ENCODE results near the gene MIB1. TPM values are rescaled to one million over a fixed set of nuclear protein-coding genes. Genes with fewer than 3 reads are reported as not detected.

MIB1 gene
- total and polyA plus RNA-seq, 9 of the 15 experiments (the other 6 are each of a cell fraction or from before 2014, with no cell fraction given): 7.2 to 43.8 (median 23.2) TPM

- no peaks in the 10 kb centered on the region for H3K9me1 ChIP-seq (ENCODE audit: control insufficient read depth, insufficient read depth, low read length)
- H2AFZ ChIP-seq (ENCODE audit: low read depth, low read length): no peak overlapping the region
- no peak overlapping the region for H3K9ac ChIP-seq (ENCODE audit: insufficient read depth in 1 of 2, low read depth in 2 of 2, low read length in 2 of 2)
- ChIA-PET CTCF (ENCODE audit: low intra/inter-chr PET ratio) (no interaction called here), POLR2A (no interaction called here)
- ATAC-seq (no peak), DNase-seq (ENCODE audit: extremely low read depth in 1 of 4, low spot score in 3 of 4) (no peak), FAIRE-seq (no peak)
- peaks cover 8 to 11% of the 10 kb centered on the region in 2 experiments; a peak in 3 of 5 replicates for H3K4me1 ChIP-seq (replicated peaks in 1 of 2; ENCODE audit: control insufficient read depth in 2 of 2, insufficient read depth in 2 of 2, low read length in 2 of 2)
- BruUV-seq (replicated peaks): no TSS peak
- no peaks in the 10 kb centered on the region for H4K20me1 ChIP-seq (replicated peaks; ENCODE audit: control insufficient read depth, insufficient read depth, low read length)
- no peak overlapping the region for H3K27ac ChIP-seq (ENCODE audit: extremely low read depth, low read depth, low read length)
- in situ Hi-C loops (cut with MboI) (no loop called here), intact Hi-C loops (cut with micrococcal nuclease) (no loop called here)
- TF ChIP-seq MEF2A (IDR thresholded peaks at IDR 0.05; ENCODE audit: control insufficient read depth, low read depth, low read length) (no peak), ZNF280B (CRISPR knock-in tag; IDR thresholded peaks at IDR 0.05) (no peak), MAX (CRISPR knock-in tag; IDR thresholded peaks at IDR 0.05) (no peak), SIX5 (IDR thresholded peaks at IDR 0.05; ENCODE audit: borderline replicate concordance in 1 of 2, insufficient read depth in 1 of 2, low read depth in 1 of 2, low read length in 2 of 2) (no peak), ILK (tag; IDR thresholded peaks at IDR 0.05; ENCODE audit: borderline replicate concordance, low read depth) (no peak), KLF13 (tag; IDR thresholded peaks at IDR 0.05; ENCODE audit: borderline replicate concordance, low read depth) (no peak), ZNF12 (CRISPR knock-in tag; IDR thresholded peaks at IDR 0.05) (no peak), MEIS2 (IDR thresholded peaks at IDR 0.05; ENCODE audit: partially characterized antibody) (no peak), HSF4 (CRISPR knock-in tag; IDR thresholded peaks at IDR 0.05; ENCODE audit: borderline replicate concordance) (no peak)
- H3K79me2 ChIP-seq (ENCODE audit: control insufficient read depth, insufficient read depth, low read length): no peaks in the 10 kb centered on the region
- WGBS (ENCODE audit: insufficient coverage, low coverage, missing lambda C conversion rate): 64% methylated on average over 5 of the region's 5 CpGs
- no peak overlapping the region for H3K4me2 ChIP-seq (ENCODE audit: insufficient read depth, low read length)
- no peaks in the 10 kb centered on the region; the same call in 1 of the 2 replicates for H3K9me3 ChIP-seq (replicated peaks; ENCODE audit: control insufficient read depth, insufficient read depth, low read depth, low read length)
- no peaks in the 10 kb centered on the region for H3K36me3 ChIP-seq (ENCODE audit: control insufficient read depth, insufficient read depth, low read length)
- no peak overlapping the region for H3K4me3 ChIP-seq
- H3K27me3 ChIP-seq (ENCODE audit: control insufficient read depth in 2 of 2, insufficient read depth in 2 of 2, low read length in 2 of 2): no peaks in the 10 kb centered on the region
Measured at GRCh38 chr18:21733011-21733410, 7.6 kb upstream of the MIB1 start.
